ENCODE measurements around the gene USP4.
"Not testable (repeated sequence)": the region's sequence is repeated elsewhere in the genome, so short reads cannot be mapped to it uniquely, and the experiment has no call there.

USP4 gene

GRCh38 chr3:49339941-49340800 is at the start of gene USP4:
TSS of gene USP4 (minus strand) at chr3:49340053. CDS start at chr3:49340024, 29 bp downstream.
- DNase-seq: peak; percentile 73

DNA sequence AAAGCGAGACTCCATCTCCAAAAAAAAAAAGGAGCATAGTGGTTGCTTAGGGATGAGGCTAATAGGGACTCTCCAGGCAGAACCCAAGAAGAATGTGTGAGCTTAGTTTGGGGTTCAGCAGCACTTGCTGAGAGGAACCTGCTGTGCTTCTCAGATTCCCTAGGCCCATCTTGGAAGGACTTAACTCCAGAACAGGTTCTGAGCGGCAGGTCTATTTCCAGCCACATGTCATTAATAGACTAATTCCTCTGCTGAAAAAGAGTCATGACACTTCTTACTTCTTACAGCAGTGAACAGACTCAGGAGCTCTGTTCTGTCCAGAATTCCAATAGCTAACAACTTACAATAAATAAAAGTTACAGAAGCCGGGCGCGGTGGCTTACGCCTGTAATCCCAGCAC is 49.4 kb upstream of the USP4 start:
- no peak for DNase-seq

DNA sequence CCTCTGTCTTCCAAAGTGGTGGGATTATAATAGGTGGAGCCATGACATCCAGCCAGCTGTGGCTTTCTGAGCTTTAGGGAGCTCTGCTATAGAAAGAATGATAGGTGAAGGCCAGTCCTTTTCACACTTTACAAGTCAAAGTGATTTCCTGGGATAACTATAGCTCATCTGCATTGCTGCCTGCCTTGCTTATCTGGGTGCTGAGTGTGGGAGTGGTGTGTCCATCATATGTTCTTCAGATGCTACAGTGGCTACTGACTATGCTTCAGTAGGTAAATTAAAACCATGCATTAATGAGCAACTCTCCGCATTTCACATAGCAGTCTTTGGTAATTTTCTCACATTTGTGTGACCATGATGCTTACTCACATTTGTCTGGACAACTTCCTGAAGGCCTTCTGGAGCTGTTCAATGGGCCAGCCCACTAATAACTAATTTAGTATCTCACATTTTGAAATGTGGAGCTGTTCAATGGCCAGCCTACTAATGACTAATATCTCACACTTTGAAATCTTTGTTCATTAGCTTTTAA is 48.5 kb upstream of the USP4 start:
- no peak for DNase-seq

DNA sequence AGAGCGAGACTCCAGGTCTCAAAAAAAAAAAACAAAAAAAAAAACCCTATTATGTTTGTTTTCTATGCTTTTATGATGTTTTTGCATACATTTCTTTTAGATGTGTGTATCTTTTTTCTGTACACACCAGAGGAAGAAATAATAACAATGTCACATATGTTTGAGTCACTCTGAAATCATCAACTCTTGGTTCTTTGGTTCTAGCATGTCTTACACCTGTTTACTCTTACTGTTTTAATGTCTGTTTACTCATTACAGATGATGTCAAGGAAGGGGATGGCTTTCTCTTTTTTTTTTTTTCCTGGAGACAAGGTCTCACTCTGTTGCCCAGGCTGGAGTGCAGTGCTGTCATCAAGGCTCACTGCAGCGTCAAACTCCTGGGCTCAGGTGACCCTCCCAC is 47.9 kb upstream of the USP4 start:
- DNase-seq: no peak

DNA sequence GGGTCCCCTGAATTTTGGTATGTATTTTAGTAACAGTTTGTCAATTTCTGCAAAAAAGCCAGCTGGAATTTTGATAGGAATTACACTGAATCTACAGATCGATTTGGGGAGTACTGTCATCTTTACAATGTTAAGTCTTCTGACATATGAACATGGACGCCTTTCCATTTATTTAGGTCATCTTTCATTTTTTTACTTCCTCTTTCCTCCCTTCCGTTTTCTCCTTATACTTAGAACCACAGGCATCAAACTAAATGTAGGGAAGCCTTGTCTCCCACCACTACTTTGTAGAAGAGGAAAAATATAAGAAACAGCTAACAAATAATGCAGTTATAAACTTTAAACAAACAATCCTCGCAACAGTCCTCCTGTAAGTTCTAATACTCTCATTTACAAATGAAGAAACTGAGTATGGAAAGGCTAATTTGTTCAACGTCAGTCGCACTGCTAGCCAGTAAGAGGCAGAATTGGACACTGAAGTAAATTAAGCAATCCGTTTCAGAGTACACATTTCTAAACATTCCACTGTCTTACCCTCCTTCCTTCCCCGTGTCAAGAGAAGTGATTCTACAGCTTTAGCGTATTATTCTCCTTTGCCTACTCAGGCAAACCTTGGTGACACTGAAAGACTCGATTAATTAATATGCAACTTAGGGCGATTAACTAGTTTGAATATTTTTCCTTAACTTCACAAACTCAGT is 46.4 kb upstream of the USP4 start:
- no peak for DNase-seq

- no peak for DNase-seq
These were observed 45.8 kb upstream of the USP4 start for GRCh38 chr3:49385617-49386016.

DNA sequence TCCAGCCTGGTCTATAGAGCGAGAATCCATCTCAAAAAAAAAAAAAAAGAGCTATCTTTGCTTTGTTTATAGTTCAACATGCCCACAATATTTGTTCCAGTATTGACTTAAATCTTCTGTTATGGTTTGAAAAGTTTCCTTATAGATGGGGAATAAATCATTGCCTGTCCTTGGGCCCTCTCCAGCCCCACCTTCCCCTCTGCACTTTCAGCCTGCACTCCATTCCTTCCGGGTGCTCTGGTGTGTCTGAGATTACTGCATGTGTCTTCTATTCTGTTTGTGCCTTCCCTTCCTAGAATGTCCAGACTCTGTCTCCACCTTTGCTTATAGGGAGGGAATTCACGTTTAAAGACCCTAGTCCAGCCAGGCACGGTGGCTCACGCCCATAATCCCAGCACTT is 43.5 kb upstream of the USP4 start:
- no peak for DNase-seq

- DNase-seq: no peak
These were observed 38.5 kb upstream of the USP4 start for GRCh38 chr3:49378249-49378895.

DNA sequence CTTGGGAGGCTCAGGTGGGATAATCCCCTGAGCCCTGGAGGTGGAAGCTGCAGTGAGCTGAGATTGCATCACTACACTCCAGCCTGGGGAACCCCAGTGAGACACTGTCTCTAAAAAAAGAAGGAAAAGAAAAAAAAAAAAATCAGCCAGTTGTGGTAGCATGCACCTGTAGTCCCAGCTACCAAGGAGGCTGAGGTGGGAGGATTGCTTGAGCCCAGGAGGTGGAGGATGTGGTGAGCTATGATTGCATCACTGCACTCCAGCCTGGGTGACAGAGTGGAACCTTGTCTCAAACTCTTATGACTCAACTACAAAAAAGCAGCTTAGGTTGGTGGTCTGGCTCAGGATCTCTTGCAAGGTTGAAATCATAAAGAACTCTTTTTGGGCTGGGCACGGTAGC is 37.6 kb upstream of the USP4 start:
- DNase-seq: no peak

GRCh38 chr3:49371946-49372345 is 32.1 kb upstream of the USP4 start:
- DNase-seq: no peak

- DNase-seq: no peak
These were observed 30.9 kb upstream of the USP4 start for GRCh38 chr3:49370585-49371290.

- no peak for DNase-seq
These were observed 22.7 kb upstream of the USP4 start for GRCh38 chr3:49362561-49362960.

GRCh38 chr3:49359623-49360022 is 19.8 kb upstream of the USP4 start:
- no peak for DNase-seq

DNA sequence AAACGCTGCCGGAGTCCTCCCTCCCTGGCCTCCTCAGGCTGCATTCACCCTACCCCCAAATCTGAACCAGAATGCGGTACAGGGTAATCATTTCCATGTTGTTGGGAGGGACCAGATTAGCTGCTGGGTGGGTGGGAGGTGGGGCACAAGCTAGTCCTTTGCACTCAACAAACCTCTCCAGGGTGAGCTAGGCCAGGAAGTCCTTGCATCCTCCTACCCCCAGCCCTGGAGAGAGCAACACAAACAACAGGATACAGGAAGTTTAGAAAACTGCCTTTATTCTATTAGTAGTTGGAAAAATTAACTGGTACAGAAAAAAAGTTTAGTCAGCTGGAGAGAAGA is 19.0 kb upstream of the USP4 start:
- DNase-seq: no peak

- peak; percentile 93 for DNase-seq
These were observed 18.5 kb upstream of the USP4 start, which contains the start of gene GPX1 for GRCh38 chr3:49358217-49358883. TSS of gene GPX1 (minus strand) at chr3:49358353. CDS start at chr3:49358278, 75 bp downstream.

DNA sequence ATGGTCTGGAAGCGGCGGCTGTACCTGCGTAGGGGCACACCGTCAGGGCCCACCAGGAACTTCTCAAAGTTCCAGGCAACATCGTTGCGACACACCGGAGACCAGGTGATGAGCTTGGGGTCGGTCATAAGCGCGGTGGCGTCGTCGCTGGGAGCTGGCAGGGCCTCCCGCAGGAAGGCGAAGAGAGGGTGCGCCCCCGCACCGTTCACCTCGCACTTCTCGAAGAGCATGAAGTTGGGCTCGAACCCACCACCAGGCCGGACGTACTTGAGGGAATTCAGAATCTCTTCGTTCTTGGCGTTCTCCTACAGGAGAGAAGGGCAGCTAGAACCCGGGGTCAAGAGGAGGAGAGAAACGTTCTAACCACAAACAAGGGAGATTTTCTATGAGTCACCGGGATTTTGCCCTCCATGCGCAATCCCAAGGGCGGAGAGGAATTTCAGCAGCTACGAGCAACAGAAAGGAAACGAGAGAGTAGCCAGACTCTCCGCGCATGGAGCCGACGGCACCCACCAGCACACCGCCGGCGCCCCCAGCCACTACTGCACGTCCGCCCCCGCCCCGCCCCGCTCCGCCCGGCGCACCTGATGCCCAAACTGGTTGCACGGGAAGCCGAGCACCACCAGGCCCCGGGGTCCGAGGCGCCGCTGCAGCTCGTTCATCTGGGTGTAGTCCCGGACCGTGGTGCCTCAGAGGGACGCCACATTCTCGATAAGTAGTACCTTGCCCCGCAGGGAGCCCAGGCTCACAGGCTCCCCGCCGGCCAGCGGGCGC is 17.8 kb upstream of the USP4 start:
- DNase-seq: peak; percentile 59

DNA sequence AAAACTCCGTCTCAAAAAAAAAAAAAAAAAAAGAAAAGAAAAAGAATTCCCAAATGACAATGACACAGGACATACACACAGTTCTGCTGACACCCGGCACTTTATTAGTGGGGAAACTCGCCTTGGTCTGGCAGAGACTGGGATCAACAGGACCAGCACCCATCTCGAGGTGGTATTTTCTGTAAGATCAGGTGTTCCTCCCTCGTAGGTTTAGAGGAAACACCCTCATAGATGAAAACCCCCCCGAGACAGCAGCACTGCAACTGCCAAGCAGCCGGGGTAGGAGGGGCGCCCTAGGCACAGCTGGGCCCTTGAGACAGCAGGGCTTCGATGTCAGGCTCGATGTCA is 17.2 kb upstream of the USP4 start:
- DNase-seq: not testable (repeated sequence)

DNA sequence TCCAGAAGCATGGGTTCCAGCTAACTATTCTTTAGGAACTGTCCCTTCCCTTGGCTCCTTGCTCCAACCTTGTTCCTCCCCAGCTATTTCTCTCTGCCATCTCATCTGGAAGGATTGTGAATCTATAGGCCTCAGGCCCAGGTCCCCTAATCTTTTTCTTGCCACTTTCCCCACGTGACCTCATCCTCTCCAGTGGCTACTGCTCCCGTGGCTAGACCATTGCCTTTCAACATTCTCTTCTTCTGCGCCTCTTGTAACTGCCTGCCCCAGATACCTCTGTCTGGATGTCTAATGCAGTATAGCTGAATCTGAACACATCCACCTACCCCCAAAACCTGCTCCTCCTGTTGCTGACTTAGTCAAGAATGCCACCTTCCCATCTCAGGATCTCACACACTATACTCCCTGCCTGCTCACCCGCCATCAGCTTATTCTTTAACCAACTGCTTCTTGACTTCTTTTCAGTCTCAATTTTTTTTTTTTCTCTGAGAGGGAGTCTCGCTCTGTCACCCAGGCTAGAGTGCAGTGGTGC is 13.1 kb upstream of the USP4 start:
- no peak for DNase-seq

DNA sequence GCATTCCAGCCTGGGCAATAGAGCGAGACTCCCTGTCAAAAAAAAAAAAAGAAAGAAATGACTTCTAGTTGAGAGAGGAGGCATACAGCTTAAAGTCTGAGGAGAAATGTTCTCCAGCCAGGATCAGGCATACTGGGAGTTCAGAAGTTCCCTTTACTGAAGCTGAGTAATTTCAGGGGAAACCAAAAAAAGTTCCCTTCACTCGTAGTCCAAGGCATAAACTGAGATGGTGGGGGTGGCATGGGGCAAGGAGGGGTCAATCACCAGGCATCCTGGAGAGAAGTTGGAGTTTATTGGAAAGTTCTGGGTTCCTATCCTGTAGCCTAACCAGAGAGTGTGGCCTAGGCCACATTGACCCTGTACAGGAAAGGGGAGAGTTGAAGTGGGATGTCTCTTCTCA is 12.4 kb upstream of the USP4 start:
- DNase-seq: no peak

DNA sequence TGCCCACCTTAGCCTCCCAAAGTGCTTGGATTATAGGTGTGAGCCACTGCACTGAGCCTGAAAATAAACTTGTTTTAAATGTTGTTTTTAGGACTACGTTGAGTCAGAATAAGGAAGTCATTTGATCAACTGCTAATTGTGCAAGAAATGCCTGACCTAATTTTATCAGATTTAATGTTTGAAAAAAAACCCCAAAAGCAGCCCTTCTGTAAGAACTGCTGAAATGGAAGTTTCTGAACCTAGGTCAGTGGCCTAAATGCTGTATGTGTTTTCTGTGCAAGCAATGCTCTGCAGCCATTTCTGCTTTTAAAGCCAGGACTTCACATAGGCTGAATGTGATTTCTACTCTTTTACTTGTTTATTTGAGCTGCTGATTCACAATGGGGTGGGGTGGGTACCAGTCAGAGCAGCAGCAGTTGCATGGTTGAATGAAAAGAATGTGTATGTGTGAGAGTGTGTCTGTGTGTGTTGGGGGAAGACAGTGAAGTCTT is 11.7 kb upstream of the USP4 start:
- DNase-seq: no peak
